ENCODE results near the gene SAMD1. TPM values are rescaled to one million over a fixed set of nuclear protein-coding genes. Genes with fewer than 3 reads are reported as not detected.

Gene SAMD1
- 10 to 100 TPM; 30.6 to 35.4 (median 31.6) TPM for polyA plus RNA-seq (ENCODE audit: insufficient read length in 3 of 3)

GRCh38 chr19:14090509-14091080 is at the start of gene SAMD1:
Gene SAMD1 (minus strand): TSS chr19:14090751.
- peak in 1 of 3 donors; percentile 76 for DNase-seq (ENCODE audit: low read depth in 3 of 3, low spot score in 2 of 3)

DNA sequence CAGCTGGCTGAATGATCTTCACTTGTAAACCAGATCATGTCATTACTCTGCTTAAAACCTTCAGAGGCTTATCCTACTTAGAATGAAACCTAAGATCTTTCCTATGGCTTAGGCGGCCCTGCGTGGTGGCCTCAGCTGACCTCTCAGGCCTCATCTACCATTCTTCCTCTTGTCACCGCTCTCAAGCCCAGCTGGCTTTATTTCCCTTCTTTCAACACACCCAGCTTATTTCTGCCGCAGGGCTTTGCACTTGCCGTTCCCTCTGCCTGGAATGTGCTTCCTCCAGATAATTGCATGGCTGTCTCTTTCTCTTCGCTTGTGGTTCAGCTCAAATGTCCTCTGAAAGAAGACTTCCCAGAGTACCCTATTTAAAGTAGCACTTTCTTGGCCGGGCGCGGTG is 49.4 kb upstream of the SAMD1 start:
- DNase-seq (ENCODE audit: low read depth in 3 of 3, low spot score in 2 of 3), result no peak

- DNase-seq (ENCODE audit: low read depth in 3 of 3, low spot score in 2 of 3), result no peak
These were observed 48.2 kb upstream of the SAMD1 start for GRCh38 chr19:14138576-14139265.

DNA sequence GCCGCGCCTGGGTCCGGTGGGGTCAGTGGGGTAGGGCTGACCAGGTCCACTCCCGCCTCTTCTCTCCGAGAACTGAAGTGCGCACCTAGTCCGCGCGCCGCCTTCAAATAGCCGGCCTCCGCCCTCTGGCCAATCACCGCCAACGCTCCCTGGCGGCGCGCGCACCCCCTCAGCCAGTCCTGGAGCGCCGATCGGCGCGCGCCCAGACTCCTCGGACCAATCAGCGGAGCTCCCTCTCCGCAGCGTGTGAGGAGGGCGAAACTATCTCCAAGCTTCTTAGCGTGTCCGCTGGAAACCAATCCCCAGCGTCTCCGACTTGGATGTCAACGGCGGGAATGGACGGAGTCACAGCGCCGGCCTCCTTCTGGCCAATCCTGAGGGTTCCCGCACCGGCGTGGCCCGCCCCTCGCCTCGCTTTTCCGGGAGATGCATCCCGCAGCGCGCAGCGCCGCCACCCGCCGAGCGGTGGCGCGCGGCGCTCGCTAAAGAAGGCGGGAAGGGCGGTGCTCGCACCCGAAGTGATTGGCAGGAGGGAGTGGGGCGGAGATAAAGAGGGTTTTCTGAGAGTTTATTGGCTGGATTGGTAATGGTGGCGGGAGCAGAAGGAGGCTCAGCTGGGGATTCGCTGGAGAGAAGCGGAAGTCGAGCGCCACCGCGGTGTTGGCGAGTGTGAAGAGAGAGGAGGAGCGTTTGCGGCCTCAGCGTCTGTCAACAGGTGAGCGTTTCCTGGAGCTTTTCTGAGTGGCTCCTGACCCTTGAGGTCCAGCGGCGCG is 46.1 kb upstream of the SAMD1 start, which contains the start of gene ASF1B:
Gene ASF1B (minus strand): TSS at position 81 of the 773 bp plus-strand sequence. CDS start 133 bp downstream, outside the sequence.
- peak; percentile 97 to 99 (median 98) for DNase-seq (ENCODE audit: low read depth in 3 of 3, low spot score in 2 of 3)

DNA sequence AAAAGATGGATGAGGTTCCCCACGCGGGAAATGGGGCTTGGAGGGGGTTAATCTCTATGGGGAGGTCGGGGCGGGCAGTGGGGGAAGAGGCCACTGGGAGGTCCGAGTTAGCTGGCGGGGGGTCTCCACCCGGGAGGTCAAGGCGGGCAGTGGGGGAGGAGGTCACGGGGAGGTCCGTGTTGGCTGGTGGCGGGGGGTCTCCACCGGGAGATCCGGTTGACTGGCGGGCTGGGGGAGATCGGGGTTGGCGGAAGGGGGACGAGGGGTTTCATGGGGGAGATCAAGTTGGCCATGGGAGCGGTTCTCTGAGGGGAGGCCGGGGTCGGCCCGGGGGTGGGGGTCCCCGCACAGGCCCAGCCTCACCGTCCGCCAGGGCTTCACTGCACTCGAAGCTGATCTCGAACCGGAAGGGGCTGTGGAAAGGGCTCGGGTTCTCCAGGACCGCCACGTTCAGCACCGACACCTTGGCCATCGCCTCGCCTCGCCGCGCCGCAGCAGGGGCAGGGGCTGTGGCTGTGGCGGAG is 45.5 kb upstream of the SAMD1 start:
- DNase-seq (ENCODE audit: low read depth in 3 of 3, low spot score in 2 of 3), result no peak

DNA sequence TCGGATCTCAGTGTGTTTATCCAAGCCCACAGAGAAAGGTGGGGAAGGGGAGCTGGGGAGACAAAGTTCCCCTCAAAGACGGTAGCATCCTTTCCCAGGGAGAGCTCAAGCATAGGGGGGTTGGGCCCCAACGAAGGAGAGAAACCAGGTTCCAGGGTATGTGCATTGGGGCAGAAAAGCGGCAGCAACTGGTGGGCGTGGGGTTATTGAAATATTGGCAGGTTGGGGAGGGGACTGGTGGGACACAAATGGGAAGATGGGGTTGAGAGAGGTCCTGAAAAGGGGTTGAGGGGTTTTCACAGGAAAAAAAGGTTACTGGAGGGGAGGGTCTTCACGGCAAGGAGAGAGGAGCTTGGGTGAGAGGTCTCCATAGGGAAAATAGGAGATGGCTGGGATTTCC is 44.8 kb upstream of the SAMD1 start:
- no peak for DNase-seq (ENCODE audit: low read depth in 3 of 3, low spot score in 2 of 3)

GRCh38 chr19:14127929-14128509 is 37.5 kb upstream of the SAMD1 start:
- no peak for DNase-seq (ENCODE audit: low read depth in 3 of 3, low spot score in 2 of 3)

GRCh38 chr19:14127176-14127575 is 36.6 kb upstream of the SAMD1 start:
- DNase-seq (ENCODE audit: low read depth in 3 of 3, low spot score in 2 of 3), result no peak

DNA sequence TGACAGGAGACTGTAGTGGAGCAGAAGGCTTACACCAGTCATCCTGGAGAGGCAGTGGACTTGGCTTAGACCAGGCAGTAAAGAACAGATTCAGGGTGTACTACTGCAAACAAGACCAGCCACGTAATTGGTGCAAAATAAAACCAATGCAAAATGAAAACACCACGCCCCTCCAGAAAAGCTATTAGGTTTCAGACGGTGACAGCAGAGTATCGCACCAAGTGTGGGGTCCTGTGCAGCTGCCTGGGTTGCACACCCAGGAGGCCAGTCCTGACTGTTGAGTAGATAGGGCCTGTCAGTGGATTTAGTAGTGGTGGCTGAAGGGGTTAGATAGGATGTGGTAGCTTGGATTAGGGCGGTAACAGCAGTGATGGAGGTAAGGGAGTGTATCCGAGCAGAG is 32.4 kb upstream of the SAMD1 start:
- DNase-seq (ENCODE audit: low read depth in 3 of 3, low spot score in 2 of 3), result no peak

DNA sequence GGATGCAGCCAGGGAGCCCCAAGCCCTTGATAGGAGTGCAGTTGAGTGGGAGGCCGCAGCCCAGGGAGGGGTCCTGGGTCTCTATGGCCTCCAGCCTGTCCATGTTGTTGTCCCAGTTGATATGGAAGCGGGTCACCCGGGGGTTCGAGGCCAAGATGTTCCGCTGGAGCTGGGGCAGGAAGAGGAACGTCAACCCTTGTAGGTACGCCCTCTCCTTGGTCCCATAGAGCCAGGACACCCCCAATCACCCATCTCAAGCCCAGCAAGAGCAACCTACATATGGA is 29.9 kb upstream of the SAMD1 start:
- DNase-seq (ENCODE audit: low read depth in 3 of 3, low spot score in 2 of 3), result no peak

DNA sequence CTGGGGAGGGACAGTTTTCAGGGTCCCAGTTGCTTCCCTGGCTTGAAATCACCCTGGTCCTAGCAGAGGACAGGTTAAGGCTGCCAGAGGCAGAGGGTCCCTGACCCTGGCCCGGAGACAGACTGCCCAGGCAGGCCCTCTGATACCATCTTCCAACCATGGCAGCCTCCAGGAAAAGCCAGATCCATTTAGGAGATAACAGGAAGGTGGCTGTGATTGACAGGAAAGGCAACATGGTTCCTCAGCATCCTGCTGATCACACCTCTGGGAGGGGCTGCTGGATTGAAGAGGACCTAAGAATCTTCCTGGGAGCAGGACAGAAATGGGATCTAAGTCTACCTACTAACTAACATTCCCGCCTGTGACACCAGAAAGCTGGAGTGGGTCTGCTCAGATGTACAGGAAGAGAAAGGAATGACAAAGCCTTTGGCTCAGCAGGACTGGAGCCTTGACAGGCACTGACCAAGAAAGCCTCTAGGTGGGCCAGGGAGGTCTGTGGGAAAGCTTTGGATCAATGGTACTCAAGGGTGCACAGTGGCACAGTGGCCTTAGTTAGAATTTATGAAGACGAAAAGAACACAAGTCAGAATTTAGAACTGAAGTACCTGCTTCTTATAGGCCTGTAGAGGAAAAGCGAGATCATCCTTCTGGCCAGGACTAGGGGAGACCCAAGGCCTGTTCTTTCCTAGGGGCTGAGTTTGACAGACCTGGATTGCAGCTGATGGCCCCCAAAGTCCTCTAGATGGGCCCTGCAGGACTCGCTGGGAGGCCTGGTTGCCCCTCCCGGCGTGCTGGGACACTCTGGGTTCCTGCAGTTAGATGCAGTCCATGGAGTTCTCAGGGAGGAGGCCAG is 29.3 kb upstream of the SAMD1 start:
- no peak for DNase-seq (ENCODE audit: low read depth in 3 of 3, low spot score in 2 of 3)

DNA sequence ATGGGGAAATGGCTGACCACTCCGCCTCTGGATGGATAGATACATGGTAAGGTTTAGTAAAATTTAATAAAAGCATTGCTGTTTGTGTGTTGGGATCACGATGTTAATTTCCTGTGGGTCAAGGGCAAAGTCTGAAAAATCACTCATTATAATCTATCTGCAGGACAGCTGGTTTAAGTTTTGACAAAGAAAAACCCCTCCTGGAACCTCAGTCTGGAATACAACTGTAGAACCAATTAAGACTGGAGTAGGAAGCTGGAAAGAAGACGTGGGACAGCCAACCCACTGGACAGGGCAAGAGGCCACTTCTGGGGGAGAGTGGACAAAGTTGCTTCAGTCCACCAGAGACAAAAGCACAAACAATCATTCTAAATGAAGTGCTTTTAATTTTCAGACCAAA is 28.6 kb upstream of the SAMD1 start:
- DNase-seq (ENCODE audit: low read depth in 3 of 3, low spot score in 2 of 3), result no peak

GRCh38 chr19:14118165-14119051 is 27.9 kb upstream of the SAMD1 start:
- no peak for DNase-seq (ENCODE audit: low read depth in 3 of 3, low spot score in 2 of 3)

DNA sequence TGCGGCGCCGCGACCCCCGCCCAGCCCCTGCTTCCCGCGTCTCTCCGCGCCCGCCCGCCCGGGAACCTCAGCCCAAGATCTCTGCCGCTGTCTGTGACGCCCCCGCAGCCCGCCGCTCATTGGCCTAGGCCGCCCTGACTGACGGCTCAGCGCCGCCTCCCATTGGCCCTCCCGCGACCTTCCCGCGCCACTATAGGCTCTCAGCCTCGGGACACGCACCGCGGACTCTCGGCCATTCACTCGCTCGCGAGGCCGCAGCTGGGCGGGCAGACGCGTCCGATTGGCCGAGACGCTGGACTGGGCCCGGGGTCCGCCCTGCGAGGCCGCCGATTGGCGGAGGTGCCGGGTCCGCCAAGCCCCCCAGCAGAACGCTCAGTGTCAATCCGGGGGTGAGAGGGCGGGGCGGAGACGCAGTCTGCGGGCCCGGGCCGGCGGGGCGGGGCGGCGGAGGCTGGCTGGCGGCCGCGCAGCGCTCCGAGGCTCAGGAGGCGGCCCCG is 27.2 kb upstream of the SAMD1 start, which contains the start of gene PRKACA:
Gene PRKACA (minus strand): TSS at position 95 of the 497 bp plus-strand sequence. CDS start 215 bp downstream, outside the sequence.
- DNase-seq (ENCODE audit: low read depth in 3 of 3, low spot score in 2 of 3), result peak; percentile 88 to 96 (median 92)

GRCh38 chr19:14116918-14117578 is 26.5 kb upstream of the SAMD1 start:
- no peak for DNase-seq (ENCODE audit: low read depth in 3 of 3, low spot score in 2 of 3)

- no peak for DNase-seq (ENCODE audit: low read depth in 3 of 3, low spot score in 2 of 3)
These were observed 26.0 kb upstream of the SAMD1 start for GRCh38 chr19:14116525-14116917.

DNA sequence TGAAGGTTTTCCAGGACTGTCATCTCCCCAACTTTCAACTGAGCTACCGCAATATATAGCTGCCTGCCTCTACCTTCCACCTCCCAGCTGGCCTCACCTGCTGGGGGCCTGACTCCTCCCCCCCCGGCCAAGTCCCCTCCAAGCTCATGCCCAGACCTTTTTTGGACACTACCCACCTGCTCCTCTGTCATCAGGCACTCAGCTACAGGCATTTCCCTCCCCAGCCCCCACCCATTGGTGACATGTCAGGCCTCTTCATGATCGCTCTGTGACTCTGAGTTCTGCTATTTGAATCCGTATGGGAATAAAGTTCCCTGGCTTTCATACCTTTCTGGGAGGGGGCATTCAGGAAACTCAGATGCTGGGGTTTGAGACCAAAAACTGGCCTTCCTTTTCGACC is 25.2 kb upstream of the SAMD1 start:
- no peak for DNase-seq (ENCODE audit: low read depth in 3 of 3, low spot score in 2 of 3)

DNA sequence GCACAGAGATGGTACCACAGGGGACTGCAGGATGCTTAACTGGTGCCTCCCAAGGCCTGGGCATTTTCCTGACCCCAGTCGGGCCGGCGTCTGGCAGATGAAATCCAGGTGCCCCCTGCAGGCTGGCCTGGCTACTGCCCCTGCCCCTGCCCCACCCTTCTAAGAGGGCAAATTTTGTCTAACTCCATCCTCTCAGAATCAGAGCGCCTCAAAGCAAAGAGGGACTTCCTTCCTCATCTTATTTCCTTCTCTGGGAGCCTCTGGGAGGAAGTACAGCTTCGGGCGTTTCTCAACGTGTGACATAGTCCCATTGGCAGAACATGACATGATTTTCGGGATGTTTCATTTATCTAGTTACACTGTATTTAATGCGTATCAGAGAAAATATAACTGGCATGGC is 24.3 kb upstream of the SAMD1 start:
- no peak for DNase-seq (ENCODE audit: low read depth in 3 of 3, low spot score in 2 of 3)

- no peak for DNase-seq (ENCODE audit: low read depth in 3 of 3, low spot score in 2 of 3)
These were observed 23.9 kb upstream of the SAMD1 start for GRCh38 chr19:14114439-14114838.

Measured in right renal cortex interstitium (tissue), 3 donors.